ENCODE results near the gene MLLT1.

DNA sequence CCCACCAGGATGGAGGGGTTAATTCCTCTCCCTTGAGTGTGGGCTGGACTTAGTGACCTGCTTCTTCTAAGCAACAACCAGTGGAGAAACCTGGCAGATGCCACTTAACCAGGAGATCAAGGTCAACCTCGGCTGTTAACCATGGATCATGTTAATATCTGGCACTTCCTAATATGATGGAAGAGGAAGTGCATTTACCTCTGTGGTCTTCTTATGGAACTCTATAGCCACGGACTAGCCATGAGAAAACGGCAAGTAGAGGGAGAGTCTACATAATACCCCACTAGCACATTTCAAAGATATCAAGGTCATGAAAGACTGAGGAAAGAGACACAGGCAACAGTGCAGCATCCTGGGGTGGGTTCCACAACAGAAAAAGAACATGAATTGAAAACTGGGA is 31.4 kb downstream of the MLLT1 start:
- TF ChIP-seq, protein P1, sequence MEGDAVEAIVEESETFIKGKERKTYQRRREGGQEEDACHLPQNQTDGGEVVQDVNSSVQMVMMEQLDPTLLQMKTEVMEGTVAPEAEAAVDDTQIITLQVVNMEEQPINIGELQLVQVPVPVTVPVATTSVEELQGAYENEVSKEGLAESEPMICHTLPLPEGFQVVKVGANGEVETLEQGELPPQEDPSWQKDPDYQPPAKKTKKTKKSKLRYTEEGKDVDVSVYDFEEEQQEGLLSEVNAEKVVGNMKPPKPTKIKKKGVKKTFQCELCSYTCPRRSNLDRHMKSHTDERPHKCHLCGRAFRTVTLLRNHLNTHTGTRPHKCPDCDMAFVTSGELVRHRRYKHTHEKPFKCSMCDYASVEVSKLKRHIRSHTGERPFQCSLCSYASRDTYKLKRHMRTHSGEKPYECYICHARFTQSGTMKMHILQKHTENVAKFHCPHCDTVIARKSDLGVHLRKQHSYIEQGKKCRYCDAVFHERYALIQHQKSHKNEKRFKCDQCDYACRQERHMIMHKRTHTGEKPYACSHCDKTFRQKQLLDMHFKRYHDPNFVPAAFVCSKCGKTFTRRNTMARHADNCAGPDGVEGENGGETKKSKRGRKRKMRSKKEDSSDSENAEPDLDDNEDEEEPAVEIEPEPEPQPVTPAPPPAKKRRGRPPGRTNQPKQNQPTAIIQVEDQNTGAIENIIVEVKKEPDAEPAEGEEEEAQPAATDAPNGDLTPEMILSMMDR (IDR thresholded peaks at IDR 0.05; ENCODE audit: low read depth, low read length, poor library complexity, severe bottlenecking) = no peak
- TF ChIP-seq EZH2phosphoT487 (IDR thresholded peaks at IDR 0.05; ENCODE audit: borderline replicate concordance, low read length) = no peak
